ENCODE data around the gene ALOX15.
"Not testable (repeated sequence)": the region's sequence is repeated elsewhere in the genome, so short reads cannot be mapped to it uniquely, and the experiment has no call there.

The ALOX15 gene

DNA sequence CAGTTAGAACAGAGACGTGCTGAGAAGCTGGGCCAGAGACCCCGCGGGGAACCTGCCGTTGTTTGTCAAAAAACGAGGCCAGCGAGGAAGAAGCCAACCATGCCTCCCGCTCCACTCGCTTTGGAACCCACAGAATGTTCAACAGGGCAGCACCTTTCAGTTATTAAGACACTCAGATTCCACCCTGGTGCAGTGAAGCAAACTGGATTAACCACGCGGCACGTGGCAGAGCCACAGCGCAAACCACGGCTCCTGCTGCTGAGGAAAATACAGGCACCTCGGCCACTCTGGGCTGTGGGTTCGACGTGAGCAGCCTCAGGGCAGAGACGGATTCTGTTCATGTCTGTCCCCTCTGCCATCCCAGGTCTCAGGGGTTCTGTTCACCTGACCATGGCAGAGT is 24.4 kb downstream of the ALOX15 start:
- no peak for DNase-seq

DNA sequence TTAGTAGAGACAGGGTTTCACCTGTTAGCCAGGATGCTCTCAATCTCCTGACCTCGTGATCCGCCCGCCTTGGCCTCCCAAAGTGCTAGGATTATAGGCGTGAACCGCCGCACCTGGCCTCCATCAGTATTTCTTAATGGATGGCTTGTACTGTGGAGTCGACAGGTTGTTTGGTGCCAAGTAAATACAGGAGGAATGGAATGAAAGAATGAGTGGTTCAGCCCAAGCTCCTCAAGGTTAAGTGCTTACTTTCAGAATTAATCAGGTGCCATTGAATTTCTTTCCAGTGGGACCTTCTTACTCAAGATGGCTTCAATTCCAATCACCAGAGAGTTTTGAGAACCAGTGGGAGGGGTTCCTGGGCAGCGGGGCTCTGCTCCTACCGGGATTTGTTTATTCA is 25.0 kb downstream of the ALOX15 start:
- DNase-seq = peak; percentile 79

- no peak for DNase-seq
Observed at GRCh38 chr17:4610656-4611055, 30.8 kb downstream of the ALOX15 start.

DNA sequence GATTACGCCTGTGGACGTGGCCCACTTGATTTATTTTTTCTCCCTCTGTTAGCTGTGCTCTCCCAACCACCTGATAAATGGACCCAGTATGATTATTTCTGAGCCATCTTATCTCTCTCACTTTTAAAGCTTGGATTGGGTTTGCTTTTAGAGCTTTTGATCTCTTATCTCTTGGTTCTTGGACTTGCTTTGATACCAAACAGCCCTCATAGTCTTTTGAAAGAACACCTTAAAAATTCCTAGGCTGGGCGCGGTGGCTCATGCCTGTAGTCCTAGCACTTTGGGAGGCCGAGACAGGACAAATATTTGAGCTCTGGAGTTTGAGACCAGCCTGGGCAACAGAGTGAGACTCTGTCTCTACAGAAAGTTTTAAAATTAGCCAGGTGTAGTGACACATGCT is 31.3 kb downstream of the ALOX15 start:
- no peak for DNase-seq

DNA sequence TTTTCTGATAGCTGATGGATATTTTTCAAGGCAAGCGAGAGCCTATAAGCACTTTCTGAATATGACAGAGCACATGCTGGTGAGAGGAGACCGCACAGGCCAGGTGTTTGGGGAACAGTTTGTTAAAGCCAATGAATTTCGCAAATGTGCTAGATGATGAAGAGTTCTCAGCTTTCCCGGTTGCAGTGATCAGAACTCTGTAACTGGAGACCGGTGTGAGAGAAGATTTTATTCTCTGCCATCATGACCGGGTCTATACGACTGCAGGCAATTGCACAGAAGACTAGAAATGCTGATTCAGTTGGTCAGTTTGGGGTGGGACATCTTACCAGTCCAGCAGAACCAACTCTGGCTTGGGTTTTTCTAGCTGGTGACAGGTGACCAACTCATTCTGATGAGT is 31.7 kb downstream of the ALOX15 start:
- DNase-seq = no peak

DNA sequence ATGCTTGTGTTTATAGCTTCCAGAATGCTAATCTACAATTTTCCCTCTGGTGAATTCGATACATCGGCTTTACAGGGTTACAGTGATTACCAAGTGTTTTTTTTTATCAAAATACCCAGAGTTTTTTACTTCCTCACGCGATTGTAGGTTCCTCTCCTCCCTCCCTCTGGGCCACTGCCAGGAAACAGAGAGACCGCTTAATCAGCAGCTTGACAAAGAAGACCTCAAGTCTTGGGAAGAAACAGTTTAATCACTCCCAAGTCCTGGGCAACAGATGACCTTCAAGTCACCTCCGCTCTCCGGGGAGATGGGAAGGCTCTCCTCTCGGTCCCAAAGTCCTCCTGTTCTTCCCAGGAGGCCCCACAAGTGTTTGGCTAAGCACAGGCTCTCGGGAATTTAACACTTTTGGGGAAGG is 33.7 kb downstream of the ALOX15 start:
- DNase-seq = peak; percentile 10

- DNase-seq = no peak
Observed at GRCh38 chr17:4607261-4607741, 34.2 kb downstream of the ALOX15 start.

DNA sequence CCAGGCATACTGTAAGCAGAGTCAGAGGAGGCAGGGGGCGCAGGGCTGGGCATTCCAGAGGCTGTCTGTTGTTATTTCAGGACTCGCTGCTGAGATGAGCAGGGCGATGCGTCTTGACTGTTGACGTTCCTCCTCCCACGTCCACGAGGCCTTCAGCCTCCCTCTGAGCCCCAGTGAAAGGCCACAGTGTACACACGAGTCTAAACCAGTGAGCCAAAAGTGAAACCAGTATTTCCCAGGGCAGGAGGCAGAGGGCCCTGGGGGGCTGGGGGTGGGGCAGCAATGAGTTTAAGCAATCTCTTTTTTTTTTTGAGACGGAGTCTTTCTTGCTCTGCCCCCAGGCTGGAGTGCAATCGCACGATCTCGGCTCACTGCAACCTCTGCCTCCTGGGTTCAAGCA is 35.7 kb downstream of the ALOX15 start:
- no peak for DNase-seq

DNA sequence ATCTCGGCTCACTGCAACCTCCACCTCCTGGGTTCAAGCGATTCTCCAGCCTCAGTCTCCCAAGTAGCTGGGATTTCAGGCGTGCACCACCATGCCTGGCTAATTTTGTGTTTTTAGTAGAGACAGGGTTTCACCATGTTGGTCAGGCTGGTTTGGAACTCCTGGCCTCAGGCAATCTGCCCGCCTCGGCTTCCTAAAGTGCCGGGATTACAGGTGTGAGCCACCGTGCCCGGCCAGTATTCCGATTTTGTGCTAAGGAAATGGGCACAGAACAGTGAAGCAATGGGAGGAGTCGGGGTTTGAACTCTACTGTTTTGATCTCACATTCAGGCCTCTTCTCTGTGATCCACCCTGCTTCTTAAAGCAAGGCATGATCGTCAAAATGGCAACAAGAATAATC is 36.7 kb downstream of the ALOX15 start:
- not testable (repeated sequence) for DNase-seq

GRCh38 chr17:4604111-4604644 is 37.3 kb downstream of the ALOX15 start:
- DNase-seq = peak; percentile 88

DNA sequence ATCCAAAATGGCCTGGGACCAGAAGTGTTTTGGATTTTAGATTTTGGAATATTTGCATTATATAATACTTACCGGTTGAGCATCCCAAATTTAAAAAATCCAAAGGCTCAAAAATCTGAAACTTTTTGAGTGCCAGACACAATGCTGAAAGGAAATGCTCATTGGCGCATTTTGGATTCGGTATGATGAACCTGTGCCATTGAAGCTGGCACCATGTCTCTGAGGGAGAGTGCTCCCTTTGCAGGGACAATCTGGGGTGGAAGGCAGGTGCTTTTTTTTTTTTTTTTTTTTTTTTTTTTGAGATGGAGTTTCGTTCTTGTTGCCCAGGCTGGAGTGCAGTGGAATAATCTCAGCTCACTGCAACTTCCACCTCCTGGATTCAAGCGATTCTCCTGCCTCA is 39.4 kb downstream of the ALOX15 start:
- DNase-seq = no peak

GRCh38 chr17:4601326-4601725 is 40.2 kb downstream of the ALOX15 start:
- DNase-seq = no peak

GRCh38 chr17:4600563-4600962 is 40.9 kb downstream of the ALOX15 start:
- DNase-seq = no peak

GRCh38 chr17:4599505-4600281 is 41.8 kb downstream of the ALOX15 start:
- no peak for DNase-seq

DNA sequence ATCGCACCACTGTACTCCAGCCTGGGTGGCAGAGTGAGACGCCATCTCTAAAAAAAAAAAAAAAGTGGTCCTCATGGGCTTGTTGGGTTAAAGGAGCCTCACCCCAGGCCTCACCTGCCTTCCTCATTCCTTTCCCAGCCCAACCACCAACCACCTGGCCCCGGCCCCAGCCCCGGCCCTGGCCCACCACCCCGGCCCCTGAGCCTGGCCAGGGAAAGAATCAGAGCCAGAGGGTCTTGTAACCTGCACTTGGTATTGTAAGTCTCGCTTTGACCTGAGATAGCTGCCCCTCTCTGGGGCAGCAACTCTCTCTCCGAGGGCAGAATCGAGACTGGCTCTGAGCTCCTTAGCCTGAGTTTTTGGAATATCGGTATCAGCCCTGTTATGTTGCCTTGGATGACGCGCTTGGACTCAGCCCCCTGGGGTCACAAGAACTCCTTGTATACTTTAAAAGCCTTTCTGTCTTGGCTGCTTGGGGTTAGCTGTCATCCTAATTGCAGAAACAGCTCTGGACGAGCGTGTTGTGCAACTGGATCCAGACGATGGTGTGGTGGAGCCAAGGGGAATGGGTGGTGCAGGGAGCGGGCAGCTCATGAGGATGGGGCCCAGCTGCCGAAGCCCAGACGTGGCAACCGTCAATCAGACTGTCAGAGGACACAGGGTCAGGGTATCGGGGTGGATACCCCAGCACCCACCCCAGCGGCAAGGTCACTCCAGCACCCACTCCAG is 42.5 kb downstream of the ALOX15 start:
- DNase-seq = no peak

GRCh38 chr17:4597975-4598374 is 43.5 kb downstream of the ALOX15 start:
- DNase-seq = no peak

DNA sequence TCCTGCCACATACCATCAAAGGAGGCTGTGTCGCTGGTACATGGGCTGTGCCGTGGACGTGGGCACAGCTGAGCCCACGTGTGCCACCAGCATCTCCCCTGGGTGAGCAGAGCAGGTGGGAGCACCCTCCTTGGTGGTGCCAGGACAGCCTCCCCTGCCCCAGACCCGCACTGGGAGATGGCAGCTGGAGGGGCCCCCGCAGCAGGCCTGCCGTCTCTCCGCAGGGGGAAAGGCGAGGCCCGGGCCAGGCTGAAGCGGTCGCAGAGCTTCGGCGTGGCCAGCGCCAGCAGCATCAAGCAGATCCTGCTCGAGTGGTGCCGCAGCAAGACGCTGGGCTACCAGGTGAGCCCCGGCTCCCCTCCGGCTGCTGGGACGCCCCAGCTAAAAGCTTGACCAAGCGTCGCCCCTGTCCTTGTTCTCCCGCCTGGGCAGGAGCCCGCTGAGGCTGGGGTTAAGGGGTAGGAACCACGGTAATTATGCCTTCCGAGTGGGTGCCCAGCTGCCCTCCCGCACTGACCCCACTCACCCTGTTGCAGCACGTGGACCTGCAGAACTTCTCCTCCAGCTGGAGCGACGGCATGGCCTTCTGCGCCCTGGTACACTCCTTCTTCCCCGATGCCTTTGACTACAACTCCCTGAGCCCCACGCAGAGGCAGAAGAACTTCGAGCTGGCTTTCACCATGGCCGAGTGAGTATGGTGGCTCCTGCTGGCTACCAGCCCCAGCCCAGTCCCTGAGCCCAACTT is 44.7 kb downstream of the ALOX15 start:
- no peak for DNase-seq

DNA sequence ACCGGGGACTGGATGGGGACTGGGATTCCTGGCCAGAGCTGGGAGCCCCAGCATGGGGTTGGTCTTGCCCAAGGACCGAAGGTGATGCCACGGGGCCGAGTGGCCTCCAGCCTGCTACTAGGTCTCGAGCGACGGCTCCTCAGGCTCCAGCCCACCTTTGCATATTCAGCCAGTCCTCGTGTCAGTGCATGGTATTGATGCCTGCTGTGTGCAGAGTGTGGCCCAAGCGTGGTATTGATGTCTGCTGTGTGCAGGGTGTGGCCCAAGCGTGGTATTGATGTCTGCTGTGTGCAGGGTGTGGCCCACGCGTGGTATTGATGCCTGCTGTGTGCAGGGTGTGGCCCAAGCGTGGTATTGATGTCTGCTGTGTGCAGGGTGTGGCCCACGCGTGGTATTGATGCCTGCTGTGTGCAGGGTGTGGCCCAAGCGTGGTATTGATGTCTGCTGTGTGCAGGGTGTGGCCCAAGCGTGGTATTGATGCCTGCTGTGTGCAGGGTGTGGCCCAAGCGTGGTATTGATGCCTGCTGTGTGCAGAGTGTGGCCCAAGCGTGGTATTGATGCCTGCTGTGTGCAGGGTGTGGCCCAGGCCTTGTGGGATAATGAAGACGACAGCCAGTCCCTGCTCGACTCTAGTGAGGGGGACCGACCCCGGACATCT is 45.7 kb downstream of the ALOX15 start:
- not testable (repeated sequence) for DNase-seq

DNA sequence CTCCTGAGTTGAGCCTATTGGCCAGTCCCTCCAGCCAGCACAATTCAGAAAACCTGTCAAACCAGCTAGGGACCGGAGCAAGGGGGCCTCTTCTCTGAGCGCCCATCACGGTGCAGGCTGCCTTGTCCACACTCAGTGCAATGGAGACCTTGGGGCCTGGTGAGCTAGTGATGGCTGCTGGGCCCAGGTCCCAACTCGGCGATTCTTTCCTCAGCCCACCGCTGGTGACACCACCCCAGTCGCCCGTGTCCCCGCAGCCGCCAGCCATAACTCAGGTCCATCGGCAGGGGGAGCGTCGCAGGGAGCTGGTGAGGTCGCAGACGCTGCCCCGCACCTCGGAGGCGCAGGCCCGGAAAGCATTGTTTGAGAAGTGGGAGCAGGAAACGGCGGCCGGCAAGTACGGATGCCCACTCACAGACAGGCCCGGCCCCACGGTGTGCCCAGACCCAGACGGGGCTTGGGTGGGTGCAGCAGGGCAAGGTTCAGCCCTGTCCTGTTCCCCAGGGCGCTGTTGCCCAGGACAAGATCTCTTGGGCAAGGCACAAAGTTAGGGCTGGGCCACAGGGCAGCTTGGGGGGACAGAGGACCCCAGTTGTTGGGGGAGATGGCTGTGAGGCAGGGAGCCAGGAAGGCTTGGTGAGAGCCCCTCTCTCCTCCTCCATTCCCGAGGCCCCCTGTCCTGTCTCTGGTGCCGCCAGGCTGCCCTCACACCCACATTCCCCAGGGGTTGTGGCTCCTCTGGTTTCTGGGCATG is 46.4 kb downstream of the ALOX15 start:
- no peak for DNase-seq

- no peak for DNase-seq
Observed at GRCh38 chr17:4594406-4594805, 47.1 kb downstream of the ALOX15 start.

- no peak for DNase-seq
Observed at GRCh38 chr17:4593021-4593421, 48.5 kb downstream of the ALOX15 start.
